NCI-H2107 (cell line): ENCODE results near the gene PARVG.

Source experiments
- DNase-seq: peaks from one replicate; lab custom pipeline; 2025; lab: John Stamatoyannopoulos, UW

The PARVG gene

GRCh38 chr22:44155115-44155514, 25.6 kb upstream of the PARVG start:
- no peak for DNase-seq

GRCh38 chr22:44157916-44158618, 22.7 kb upstream of the PARVG start:
- no peak for DNase-seq

GRCh38 chr22:44158816-44159215, 21.9 kb upstream of the PARVG start:
- DNase-seq: no peak

- DNase-seq: no peak
Observed at GRCh38 chr22:44159221-44159620, 21.5 kb upstream of the PARVG start.

GRCh38 chr22:44159811-44160210, 20.9 kb upstream of the PARVG start:
- no peak for DNase-seq

- DNase-seq: no peak
Observed at GRCh38 chr22:44160421-44160820, 20.3 kb upstream of the PARVG start.

GRCh38 chr22:44161673-44162072, 19.1 kb upstream of the PARVG start:
- DNase-seq: no peak

- DNase-seq: no peak
Observed at GRCh38 chr22:44162960-44163359, 17.8 kb upstream of the PARVG start.

GRCh38 chr22:44163536-44163935, 17.2 kb upstream of the PARVG start:
- no peak for DNase-seq

GRCh38 chr22:44164031-44164430, 16.7 kb upstream of the PARVG start:
- no peak for DNase-seq

- no peak for DNase-seq
Observed at GRCh38 chr22:44165286-44165874, 15.3 kb upstream of the PARVG start.

GRCh38 chr22:44166498-44167276, 14.0 kb upstream of the PARVG start:
- DNase-seq: no peak

GRCh38 chr22:44167501-44167900, 13.2 kb upstream of the PARVG start:
- DNase-seq: no peak

GRCh38 chr22:44168206-44168605, 12.5 kb upstream of the PARVG start:
- DNase-seq: no peak

- DNase-seq: no peak
Observed at GRCh38 chr22:44170470-44170869, 10.3 kb upstream of the PARVG start.

- DNase-seq: no peak
Observed at GRCh38 chr22:44171561-44171960, 9.2 kb upstream of the PARVG start.

GRCh38 chr22:44172370-44173108, 8.2 kb upstream of the PARVG start:
- DNase-seq: peak; percentile 82

GRCh38 chr22:44173154-44173553, 7.6 kb upstream of the PARVG start:
- no peak for DNase-seq

GRCh38 chr22:44175676-44176075, 5.0 kb upstream of the PARVG start:
- no peak for DNase-seq

GRCh38 chr22:44179196-44179988, 1.3 kb upstream of the PARVG start:
- DNase-seq: no peak

- no peak for DNase-seq
Observed at GRCh38 chr22:44179989-44180705, 578 bp upstream of the PARVG start.
